ENCODE results near the gene PSMD8.

The PSMD8 gene

DNA sequence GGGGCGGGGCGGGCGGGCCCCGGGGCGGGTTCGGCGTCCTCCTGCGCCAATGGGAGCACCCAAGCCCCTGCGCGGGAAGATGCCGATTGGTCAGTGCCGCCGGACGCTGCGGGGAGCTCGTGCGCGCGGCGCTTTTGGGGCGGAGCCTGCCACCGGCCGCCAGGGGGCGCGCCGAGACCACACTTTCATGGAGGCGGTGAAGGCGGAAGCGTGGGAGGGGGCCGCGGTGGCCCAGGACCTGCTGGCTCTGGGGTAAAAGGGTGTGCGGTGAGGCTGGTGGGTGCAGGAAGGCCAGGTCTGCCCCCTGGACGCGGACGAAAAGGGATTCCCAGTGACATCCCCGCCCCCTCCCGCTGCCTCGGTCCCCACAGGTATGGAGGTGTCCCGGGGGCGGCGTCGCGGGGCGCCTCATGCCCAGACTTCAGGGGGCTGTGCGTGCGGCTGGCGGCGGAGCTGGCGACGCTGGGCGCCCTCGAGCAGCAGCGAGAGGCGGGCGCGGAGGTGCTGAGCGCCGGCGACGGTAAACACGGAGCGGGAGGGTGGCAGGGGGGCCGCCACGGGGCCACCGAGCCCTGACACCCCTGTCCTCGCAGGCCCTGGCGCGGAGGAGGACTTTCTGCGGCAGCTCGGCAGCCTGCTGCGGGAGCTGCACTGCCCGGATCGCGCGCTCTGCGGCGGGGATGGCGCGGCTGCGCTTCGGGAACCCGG lies 28.8 kb downstream of the PSMD8 start, which contains the start of gene FAM98C:
Gene FAM98C (plus strand): TSS at position 127 of the 708 bp plus-strand sequence. CDS start 61 bp downstream, at position 188.
- in situ Hi-C loops (cut with MboI; ENCODE audit: low sequenced_read_pairs): loop anchor here (25.0 kb wide), 1 partner anchor 509 kb away; the partner anchor contains the start of gene CCER2

DNA sequence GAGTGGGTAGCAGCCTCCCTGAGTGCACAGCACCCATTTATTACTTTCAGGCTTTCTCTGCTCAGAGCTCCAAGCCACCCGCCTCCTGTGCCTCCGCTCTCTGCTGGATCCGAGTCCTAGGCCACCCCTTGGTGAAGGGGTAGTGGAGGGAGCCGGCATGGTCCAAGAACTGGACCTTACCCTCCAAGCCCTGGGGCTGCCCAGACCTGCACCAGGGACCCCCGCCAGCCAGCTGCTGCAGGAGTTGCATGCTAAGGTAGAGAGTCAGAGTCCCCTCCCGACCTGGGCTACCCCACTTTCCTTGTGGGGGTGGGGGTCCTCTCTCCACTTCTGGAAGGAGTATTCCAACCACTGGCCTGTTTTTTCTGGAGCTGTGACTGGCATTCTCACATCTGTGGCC lies 30.5 kb downstream of the PSMD8 start:
- in situ Hi-C loops (cut with MboI; ENCODE audit: low sequenced_read_pairs): loop anchor here (25.0 kb wide), 1 partner anchor 507 kb away; the partner anchor contains the start of gene CCER2

DNA sequence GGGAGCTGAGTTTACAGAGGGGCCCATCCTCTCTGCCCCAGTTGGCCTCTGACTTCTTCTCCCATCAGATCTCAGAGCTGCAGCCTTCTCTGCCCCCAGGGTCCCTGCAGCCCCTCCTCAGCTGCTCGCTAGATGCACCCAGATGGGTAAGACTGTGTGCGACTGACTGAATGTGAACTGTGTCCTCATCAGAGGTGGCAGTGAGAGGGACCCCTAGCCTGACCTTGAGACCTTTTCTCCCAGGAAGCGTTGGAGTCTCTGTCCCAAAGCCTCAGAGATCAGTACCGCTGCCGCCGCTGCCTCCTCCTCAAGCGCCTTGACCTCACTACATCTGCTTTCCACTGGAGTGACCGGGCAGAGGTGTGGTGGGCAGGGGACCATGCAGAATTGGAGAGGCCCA lies 30.9 kb downstream of the PSMD8 start:
- in situ Hi-C loops (cut with MboI; ENCODE audit: low sequenced_read_pairs): loop anchor here (25.0 kb wide), 1 partner anchor 507 kb away; the partner anchor contains the start of gene CCER2

DNA sequence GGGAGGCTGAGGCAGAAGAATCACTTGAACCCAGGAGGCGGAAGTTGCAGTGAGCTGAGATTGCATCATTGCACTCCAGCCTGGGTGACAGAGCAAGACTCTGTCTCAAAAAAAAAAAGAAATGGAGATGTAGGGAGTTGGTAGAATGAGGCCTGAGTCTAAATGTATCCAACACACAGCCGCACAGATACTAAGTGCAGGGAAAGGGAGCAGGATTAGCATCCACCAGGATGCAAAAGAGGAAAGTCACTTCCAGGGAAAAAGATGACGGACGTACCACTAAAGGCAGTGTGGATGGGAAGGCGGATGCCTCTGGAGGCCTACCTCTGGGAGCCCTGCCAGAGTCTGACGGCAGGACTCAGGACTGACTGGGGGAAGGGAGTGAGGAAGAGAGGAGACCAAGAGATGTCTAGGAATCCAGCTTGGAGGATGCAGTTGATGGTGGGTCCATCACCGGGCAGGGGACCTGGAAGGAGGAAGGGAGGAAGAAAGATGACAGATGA lies 35.3 kb downstream of the PSMD8 start:
- in situ Hi-C loops (cut with MboI; ENCODE audit: low sequenced_read_pairs): loop anchor here (25.0 kb wide), 1 partner anchor 503 kb away; the partner anchor contains the start of gene CCER2

DNA sequence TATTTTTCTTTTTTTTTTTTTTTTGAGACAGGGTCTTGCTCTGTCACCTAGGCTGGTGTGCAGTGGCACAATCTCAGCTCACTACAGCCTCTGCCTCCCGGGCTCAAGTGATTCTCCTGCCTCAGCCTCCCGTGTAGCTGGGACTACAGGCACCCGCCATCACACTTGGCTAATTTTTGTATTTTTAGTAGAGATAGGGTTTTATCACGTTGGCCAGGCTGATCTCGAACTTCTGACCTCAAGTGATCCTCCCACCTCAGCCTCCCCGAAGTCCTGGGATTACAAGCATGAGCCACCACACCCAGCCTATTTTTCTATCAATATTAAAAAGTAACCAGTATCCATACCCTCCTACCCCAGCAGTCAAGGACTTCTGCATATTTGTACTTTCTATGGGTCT lies 36.0 kb downstream of the PSMD8 start:
- in situ Hi-C loops (cut with MboI; ENCODE audit: low sequenced_read_pairs): loop anchor here (25.0 kb wide), 1 partner anchor 502 kb away; the partner anchor contains the start of gene CCER2

DNA sequence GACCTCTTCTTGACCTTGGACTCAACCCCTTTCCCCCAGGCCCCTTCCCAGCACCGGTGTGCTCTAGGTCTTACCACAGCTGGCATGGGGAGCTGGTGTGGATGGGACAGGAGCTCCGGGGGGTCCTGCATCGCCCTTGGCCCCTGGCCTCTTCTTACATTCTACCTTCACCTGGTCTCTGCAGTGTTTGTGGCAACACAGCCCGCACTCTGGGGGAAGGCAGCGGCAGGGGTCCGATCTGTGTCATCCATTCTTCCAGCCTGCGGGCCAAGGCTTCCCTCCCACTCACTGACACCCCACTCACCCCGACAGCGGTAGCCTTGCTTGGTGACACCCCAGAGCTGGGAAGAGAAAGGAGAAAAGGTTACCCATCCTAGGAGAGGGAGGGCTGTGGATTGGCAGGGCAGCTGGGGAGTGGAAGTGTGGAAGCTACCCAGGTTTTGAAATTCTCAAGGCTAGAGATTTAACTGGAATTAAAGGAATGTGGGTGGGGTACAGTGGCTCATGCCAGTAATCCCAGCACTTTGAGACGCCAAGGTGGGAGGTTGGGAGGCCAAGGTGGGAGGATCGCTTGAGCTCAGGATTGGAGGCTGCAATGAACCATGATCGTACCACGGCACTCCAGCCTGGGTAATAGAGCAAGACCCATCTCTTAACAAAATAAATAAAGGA lies 36.8 kb downstream of the PSMD8 start:
- in situ Hi-C loops (cut with MboI; ENCODE audit: low sequenced_read_pairs): loop anchor here (25.0 kb wide), 1 partner anchor 501 kb away; the partner anchor contains the start of gene CCER2

DNA sequence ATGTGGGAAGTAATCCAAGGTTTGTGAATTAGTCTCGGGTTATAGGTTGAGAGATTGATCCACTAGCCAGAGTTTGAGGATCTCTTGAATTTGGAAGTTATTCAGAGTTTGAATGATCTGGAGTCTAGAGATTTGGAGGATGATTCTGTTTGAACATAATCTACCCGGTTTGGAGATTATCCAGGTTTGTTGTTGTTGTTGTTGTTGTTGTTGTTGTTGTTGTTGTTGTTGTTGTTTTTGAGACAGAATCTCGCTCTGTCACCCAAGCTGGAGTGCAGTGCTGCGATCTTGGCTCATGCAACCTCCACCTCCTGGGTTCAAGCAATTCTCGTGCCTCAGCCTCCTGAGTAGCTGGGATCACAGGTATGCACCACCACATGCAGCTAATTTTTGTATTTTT lies 37.5 kb downstream of the PSMD8 start:
- in situ Hi-C loops (cut with MboI; ENCODE audit: low sequenced_read_pairs): loop anchor here (25.0 kb wide), 1 partner anchor 500 kb away; the partner anchor contains the start of gene CCER2

DNA sequence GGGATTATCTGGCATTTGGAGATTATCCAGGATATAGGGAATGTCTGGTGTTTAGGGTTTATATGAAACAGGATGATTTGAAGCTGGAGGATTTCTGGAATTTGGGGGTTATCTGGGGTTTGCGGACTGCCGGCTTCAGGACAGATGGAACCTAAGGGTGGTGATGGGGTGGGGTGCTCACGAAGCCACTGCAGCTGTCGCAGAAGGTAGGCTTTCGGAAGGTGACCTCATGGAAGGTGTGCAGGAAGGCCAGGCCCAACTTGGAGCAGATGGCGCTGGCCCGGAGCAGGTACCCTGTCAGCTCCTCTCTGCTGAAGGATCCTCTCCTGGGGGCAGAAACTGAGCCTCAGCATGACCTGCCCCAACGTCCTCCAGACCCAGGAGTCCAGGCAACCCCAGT lies 38.1 kb downstream of the PSMD8 start:
- in situ Hi-C loops (cut with MboI; ENCODE audit: low sequenced_read_pairs): loop anchor here (25.0 kb wide), 1 partner anchor 500 kb away; the partner anchor contains the start of gene CCER2

DNA sequence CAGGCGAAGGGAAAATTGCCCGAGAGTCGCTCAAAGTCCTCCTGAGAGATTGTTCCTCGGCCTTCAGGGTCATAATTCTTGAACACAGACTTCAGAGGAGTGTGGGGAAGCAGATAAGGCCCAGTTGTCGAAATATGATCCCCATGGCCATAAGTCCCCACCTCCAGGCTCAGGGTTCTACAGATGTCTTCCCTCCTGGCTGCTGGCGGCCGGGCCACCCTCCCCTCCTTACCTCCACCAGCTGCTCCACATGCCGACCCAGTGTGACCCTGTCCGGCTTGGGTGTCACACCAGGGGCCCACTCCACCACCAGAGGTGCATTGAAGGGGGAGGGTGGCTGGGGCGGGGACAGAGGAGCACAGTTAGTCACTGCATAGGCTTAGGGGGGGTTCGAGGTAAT lies 38.6 kb downstream of the PSMD8 start:
- in situ Hi-C loops (cut with MboI; ENCODE audit: low sequenced_read_pairs): loop anchor here (25.0 kb wide), 1 partner anchor 499 kb away; the partner anchor contains the start of gene CCER2

DNA sequence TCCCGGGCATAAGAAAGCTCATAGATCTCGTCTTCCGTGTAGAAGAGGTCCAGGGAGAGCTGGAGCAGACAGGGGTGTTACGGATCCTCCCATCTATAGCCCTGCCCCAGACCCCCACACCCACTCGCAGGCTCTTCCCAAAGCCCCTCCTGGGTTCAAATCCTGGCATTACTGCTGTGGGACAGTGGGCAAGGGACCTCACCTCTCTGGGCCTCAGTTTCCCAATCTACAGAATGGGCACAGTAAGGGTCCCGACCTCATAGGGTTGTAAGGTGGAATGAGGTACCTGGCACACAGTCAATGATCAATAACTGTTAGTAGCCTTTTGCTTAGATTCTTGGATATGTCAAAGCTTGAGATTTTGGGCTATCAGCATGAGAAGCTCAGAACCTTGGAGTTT lies 39.0 kb downstream of the PSMD8 start:
- in situ Hi-C loops (cut with MboI; ENCODE audit: low sequenced_read_pairs): loop anchor here (25.0 kb wide), 1 partner anchor 499 kb away; the partner anchor contains the start of gene CCER2

DNA sequence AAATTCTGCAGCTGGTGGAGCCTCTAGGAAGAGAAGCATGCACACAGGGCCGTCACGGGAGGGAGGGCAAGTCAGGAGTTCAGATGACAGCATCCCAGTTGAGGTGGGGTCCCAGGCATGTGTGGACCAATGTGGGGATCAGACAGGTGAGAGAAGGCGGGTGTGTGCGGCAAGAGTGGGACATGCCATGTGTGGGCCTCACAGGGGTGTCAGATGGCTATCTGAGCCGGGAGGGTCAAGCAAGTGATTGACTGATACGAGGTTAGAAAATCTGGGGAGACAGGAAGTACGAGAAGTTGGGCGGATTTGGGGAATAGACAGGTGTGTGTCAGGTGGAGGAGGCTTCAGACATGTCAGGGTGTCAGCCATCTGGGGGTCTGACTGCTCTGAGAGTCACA lies 42.8 kb downstream of the PSMD8 start:
- in situ Hi-C loops (cut with MboI; ENCODE audit: low sequenced_read_pairs): loop anchor here (25.0 kb wide), 1 partner anchor 495 kb away; the partner anchor contains the start of gene CCER2

DNA sequence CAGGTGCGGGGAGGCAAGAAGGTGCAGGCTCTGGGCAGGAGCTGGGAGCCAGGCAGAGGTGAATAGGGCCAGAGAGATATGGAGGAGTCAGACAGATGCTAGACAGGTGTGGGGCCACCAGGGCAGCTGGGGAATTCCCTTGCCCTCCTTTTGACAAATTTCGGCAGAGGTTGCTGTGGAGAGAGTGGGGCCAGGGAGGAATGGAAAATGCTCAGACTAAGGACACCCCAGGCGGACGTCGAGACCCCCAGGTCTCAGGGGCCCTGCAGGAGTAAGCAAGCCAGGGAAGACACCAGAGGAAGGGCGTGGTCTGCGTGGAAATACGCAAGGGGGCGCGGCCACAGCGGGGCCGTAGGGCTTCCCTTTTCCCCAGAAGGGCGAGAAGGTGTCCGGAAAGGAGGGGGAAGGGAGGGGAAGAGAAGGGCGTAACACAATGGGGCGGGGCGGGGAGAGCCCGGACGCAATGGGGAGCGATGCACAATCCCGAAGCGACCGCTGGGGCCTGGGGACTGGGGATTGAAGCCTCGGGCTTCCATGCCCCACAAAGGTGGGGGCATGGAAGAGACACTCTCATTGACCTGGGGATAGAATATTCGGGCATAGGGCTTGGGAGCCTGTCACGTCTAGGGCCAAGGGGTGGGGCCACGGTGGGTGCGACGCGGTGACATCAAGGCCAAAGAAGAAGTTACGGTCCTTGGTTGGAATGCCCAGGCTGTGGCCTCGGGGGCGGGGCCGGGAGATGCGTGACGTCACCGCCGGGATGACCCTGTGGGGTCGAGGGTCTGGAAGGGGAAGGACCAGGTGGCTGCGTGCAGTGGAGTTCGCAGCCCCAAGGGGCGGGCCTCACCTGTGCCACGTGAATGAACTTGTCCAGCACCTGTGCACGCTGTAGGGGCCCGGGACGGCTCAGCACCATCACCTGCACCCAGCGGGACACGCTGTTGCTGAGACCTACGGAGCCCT lies 43.5 kb downstream of the PSMD8 start:
- in situ Hi-C loops (cut with MboI; ENCODE audit: low sequenced_read_pairs): loop anchor here (25.0 kb wide), 1 partner anchor 494 kb away; the partner anchor contains the start of gene CCER2

DNA sequence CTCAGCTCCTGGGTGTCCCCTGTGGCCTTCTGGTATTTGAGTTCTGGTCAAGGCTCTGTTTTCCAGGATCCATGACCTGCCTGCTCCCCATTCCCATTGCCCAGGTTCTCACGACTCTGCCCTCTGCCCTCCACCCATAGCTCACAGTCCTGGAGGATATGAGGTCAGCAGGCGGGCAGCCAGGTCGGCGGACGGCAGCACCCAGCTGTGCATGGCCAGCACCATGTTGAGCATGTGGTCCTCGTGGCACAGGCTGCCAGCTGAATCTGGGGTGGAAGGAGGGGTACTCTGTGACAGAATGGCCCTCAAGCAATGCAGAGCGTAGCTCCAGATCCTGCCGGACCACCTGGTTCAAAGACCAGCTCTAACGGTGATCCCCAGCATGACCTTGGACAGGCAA lies 46.6 kb downstream of the PSMD8 start:
- in situ Hi-C loops (cut with MboI; ENCODE audit: low sequenced_read_pairs): loop anchor here (25.0 kb wide), 1 partner anchor 491 kb away; the partner anchor contains the start of gene CCER2

DNA sequence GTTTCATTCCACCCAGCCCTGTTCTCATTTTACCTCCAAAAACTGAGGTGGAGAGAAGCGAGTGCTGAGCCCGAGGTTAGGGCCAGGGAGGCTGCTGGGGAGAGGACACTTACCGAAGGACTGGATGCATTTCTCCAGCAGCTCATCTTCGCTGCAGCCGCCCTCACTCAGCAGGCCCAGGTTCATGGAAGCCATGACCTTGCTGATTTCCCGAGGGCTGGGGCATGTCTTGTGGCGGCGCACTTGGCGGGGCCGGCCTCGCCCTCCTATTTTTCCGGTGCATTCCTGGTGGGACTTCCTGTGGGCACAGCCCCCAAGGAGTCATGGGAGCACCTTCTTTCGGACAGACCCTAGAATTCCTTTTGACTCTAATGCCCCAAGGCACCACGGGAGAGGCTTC lies 47.5 kb downstream of the PSMD8 start:
- in situ Hi-C loops (cut with MboI; ENCODE audit: low sequenced_read_pairs): loop anchor here (25.0 kb wide), 1 partner anchor 490 kb away; the partner anchor contains the start of gene CCER2

DNA sequence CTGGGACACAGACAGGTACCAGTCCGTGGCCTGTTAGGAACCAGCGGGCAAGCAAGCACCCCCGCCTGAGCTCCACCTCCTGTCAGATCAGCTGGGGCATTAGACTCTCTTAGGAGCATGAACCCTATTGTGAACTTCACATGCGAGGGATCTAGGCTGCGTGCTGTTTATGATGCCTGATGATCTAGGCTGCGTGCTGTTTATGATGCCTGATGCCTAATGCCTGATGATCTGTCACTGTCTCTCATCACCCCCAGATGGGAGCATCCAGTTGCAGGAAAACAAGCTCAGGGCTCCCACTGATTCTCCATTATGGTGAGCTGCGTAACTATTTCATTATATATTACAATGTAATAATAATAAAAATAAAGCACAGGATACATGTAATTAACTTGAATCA lies 48.1 kb downstream of the PSMD8 start:
- in situ Hi-C loops (cut with MboI; ENCODE audit: low sequenced_read_pairs): loop anchor here (25.0 kb wide), 1 partner anchor 490 kb away; the partner anchor contains the start of gene CCER2

DNA sequence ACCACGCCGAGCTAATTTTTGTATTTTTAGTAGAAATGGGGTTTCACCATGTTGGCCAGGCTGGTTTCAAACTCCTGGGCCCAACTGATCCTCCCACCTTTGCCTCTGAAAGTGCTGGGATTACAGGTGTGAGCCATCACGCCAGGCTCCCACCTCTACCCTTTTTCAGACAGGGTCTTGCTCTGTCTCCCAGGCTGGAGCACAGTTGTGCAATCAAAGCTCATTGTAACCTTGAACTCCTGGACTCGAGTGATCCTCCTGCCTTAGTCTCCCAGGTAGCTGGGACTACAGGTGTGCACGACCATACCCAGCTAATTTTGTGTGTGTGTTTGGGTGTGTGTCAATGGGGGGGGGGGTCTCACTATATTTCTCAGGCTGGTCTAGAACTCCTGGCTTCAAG lies 49.9 kb downstream of the PSMD8 start:
- in situ Hi-C loops (cut with MboI; ENCODE audit: low sequenced_read_pairs): loop anchor here (25.0 kb wide), 1 partner anchor 488 kb away; the partner anchor contains the start of gene CCER2

DNA sequence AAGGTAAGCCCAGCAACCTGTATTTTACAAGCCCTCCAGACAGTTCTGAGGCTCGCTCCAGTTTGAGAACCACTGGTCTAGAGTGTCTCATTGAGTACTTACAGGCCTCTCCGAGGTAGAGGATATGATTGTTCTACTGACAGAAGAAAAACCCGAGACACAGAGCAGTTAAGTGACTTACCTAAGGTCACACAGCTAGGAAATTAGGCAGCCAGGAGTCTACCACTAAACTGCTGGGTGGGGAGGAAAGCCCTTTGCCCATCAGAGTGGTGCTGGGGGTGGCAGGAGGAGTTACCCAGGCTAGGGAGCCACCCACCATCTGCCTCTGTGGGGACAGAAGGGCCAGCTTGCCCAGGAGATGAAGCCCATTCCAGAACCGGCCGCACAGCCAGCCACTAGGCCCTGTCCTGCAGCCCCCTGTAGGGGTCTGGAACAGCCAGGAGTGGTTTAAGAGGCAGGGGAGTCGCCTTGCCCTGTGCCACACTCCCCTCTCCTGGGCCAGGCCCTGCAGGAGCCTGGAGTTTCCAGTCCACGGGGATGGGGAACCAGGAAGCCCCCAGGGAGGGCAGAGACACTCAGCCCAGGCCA lies 50.9 kb downstream of the PSMD8 start:
- in situ Hi-C loops (cut with MboI; ENCODE audit: low sequenced_read_pairs): no loop called here

DNA sequence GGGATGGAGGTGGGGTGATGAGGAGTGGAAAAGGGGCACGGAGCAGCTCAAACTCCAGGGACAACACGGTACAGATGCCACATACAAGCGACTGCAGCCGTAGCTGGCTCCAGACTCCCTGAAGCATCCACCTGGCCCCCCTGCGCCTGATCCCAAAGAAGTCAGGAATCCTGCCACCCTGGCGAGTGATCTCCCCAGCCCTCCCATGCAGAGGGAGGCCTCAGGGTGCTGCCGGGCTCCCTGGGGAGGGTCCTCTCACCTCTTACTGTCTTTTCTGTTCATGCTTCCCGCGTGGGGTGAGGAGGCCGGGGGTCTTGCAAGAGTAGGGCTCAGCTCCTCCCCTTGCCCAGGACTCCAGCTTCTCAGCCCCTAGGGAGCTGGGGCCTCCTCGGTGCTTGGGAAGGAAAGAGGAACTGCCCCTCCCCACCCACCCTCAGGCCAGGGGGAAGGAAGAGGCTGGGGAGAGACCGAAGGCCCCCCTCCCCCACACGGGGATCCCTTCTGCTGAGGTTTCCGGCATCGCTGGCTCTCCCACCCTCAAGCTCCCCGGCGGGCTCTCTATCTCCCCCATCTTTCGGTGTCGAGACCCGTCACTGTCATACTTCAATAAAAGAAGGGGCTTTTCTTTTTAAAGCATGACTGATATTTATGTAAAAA lies 51.6 kb downstream of the PSMD8 start, which contains the start of gene RASGRP4:
Gene RASGRP4 (minus strand): TSS at position 410 of the 657 bp plus-strand sequence. CDS start 128 bp downstream, at position 282.
- in situ Hi-C loops (cut with MboI; ENCODE audit: low sequenced_read_pairs): no loop called here
